ENCODE results near the gene CSF1.

GRCh38 chr1:109959974-109960744 is 49.5 kb downstream of the CSF1 start:
- TF ChIP-seq ZNF274 (IDR thresholded peaks at IDR 0.05; ENCODE audit: low read depth, low read length) (no peak), YY1 (IDR thresholded peaks at IDR 0.05; ENCODE audit: insufficient read depth, insufficient read length) (no peak), SUZ12 (IDR thresholded peaks at IDR 0.05; ENCODE audit: extremely low read depth, insufficient read depth, insufficient read length) (no peak)
